GM19238 (cell line): ENCODE data around the gene ABCA7.
A peak's percentile ranks its signal among the peaks of the same experiment; 100 is the strongest.

Experiments used
- DNase-seq: peaks from one replicate; pipeline ENCODE4 v3.0.0; 2011; ENCODE audit warnings: low spot score; ENCODE audit not compliant: insufficient read length

ABCA7 gene, protein sequence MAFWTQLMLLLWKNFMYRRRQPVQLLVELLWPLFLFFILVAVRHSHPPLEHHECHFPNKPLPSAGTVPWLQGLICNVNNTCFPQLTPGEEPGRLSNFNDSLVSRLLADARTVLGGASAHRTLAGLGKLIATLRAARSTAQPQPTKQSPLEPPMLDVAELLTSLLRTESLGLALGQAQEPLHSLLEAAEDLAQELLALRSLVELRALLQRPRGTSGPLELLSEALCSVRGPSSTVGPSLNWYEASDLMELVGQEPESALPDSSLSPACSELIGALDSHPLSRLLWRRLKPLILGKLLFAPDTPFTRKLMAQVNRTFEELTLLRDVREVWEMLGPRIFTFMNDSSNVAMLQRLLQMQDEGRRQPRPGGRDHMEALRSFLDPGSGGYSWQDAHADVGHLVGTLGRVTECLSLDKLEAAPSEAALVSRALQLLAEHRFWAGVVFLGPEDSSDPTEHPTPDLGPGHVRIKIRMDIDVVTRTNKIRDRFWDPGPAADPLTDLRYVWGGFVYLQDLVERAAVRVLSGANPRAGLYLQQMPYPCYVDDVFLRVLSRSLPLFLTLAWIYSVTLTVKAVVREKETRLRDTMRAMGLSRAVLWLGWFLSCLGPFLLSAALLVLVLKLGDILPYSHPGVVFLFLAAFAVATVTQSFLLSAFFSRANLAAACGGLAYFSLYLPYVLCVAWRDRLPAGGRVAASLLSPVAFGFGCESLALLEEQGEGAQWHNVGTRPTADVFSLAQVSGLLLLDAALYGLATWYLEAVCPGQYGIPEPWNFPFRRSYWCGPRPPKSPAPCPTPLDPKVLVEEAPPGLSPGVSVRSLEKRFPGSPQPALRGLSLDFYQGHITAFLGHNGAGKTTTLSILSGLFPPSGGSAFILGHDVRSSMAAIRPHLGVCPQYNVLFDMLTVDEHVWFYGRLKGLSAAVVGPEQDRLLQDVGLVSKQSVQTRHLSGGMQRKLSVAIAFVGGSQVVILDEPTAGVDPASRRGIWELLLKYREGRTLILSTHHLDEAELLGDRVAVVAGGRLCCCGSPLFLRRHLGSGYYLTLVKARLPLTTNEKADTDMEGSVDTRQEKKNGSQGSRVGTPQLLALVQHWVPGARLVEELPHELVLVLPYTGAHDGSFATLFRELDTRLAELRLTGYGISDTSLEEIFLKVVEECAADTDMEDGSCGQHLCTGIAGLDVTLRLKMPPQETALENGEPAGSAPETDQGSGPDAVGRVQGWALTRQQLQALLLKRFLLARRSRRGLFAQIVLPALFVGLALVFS (N-terminal part only)

DNA sequence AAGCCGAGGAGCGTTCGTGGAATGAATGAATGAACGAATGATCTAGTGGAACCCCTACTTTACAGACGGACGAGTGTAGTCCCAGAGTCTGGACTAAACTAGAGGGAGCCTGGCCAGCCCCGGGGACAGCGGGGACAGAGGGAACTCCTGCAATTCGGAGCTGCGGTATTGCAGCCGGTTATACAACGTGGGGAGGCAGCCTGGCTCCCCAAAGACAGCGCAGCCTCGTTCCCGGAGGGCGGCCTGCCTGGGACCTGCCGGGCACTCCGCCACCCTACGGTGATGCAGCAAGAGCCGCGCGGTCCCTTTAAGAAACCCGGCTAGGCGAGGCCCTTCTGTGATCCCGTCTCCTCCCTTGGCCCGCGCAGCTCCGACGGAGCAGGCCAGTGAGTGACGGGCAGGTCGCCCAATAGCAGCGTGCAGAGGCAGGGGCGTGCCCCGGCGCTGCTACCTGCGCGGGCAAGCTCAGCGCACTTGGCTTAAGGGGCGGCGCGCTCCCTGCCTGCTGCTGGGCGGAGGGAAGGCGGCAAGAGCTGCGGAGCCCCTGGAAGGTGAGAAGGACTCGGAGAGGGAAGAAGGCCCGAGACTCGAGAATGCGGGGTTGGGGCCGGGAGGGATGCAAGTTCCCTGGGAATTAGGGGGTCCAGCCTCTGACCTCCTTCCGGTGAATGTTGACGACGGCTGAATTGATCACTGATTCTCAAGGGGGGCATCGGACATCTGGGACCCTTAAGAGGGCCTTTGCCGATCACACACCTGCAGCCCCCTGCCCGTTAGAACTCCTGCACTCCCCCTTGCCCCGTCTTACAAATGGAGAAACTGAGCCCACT is at the start of gene ABCA7:
ABCA7 (plus strand) TSS at position 462 of the 830 bp plus-strand sequence. CDS start 1,255 bp downstream, outside the sequence.
- DNase-seq, result peak; percentile 93

DNA sequence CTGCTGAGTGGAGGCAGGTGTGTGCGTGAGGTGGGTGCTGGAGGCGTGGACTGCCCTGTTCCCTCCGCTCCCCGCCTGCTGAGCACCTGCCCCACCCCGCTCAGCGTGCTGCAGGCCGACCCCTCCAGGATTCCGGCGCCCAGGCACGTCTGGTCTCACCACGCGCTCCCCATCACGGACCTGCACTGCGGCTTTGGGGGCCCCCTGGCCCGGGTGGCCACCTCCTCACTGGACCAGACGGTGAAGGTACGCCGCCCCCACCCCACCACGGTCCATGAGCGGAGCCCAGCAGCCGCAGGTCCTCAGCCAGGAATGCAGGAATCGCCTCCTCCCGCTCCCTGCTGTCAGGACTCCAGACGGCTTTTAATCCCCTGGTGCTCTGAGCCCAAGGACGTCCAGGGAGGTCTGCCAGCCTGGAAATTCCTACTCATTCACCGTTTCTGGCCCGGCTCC is 49.8 kb upstream of the ABCA7 start:
- DNase-seq, result no peak

DNA sequence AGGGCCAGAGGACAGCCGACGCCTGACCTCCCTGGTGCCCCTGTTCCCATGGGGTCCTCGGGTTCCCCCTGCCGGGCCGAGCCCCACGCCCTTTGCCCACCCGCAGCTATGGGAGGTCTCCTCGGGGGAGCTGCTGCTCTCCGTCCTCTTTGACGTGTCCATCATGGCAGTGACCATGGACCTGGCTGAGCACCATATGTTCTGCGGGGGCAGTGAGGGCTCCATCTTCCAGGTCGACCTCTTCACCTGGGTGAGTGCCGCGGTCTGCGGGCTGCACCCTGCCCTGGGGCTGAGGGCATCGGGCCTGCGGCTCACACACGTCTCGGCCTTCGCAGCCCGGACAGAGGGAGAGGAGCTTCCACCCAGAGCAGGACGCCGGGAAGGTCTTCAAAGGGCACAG is 49.2 kb upstream of the ABCA7 start:
- DNase-seq, result no peak

DNA sequence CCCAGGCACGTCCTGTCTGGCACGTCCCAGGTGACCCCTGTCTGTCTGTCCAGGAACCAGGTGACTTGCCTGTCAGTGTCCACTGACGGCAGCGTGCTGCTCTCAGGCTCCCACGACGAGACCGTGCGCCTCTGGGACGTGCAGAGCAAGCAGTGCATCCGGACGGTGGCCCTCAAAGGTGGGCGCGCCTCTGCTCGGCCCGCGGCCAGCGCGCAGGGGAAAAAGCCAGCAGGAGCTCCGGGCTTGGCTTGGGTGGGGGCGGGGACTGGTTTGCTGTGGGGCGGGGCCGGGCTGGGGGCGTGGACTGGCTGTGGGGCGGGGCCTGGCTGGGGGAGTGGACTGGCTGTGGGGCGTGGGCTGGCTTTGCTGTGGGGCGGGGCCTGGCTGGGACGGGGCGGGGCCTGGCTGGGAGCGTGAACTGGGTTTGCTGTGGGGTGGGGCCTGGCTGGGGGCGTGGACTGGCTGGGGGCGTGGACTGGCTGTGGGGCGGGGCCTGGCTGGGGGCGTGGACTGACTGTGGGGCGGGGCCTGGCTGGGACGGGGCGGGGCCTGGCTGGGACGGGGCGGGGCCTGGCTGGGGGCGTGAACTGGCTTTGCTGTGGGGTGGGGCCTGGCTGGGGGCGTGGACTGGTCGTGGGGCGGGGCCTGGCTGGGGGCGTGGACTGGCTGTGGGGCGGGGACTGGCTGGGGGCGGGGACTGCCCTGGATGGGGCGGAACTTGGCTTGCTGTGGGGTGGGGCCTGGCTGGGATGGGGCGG is 48.6 kb upstream of the ABCA7 start:
- no peak for DNase-seq

DNA sequence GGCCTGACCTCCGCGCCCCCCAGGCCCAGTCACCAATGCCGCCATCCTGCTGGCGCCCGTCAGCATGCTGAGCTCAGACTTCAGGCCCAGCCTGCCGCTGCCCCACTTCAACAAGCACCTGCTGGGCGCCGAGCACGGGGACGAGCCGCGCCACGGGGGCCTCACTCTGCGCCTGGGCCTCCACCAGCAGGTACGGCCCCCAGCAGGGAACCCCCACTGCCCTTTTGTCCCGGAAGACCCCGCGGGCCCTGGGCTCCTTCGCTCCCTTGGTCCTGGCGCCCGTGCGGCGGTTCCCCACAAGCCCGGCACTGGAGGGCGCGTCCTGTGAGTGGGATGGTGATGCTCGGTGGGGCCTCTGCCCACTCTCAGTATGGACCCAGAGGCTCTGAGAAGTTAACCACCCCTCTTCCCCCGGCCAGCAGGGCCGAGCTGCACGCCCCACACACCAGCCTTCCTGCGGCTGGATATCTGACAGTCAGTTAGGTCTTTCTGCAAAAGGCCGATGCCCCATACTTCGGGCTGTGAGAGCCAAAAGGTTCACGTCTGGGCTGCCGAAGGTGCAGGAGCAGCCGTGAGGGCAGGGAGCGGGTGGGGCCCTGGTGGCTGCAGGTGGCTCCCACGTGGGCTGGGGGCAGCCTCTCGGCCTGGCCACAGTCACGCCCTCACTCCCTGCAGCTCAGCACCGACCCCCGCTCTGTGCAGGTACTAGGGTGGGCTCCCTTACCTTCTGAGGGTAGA is 47.8 kb upstream of the ABCA7 start:
- no peak for DNase-seq

DNA sequence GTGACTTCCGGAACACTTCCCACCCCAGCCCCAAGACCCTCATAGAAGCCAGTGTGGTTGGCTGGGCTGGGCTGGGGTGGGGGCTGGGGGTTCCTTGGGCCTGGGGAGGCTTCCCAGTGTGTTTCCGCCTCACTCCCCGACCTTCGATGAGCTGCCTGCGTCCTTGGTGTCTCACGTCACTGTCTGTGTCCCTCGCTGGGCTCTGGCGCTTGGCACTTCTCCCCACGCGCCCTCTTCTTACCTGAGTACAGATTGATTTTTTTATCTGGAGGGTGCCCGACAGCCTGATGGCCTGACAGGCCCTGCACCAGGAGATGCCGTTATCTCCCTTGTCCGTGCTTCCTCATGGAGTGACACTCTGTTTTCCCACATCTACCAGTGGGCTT is 47.2 kb upstream of the ABCA7 start:
- no peak for DNase-seq

DNA sequence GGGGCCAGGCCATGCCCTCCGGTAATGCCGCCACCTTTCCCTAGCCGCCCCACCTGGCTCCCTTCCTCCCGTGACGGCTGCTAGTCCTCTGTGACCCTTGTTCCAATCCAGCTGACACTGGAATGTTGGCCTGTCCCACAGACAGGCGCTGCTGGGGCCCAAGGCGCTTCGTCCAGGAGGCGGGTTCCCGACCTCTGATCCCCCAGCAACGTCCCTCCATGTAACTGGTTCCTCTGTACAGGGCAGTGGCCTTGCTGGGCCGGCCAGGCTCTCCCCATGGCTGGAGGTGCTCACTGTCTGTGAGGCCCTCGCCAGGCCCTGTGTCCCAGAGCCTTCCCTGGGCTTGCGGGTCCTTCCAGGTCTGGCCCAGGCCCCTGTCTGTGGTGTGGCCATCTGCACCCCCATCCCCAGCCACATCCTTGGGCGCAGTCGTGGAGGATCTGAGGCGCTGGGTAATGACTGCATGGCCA is 46.5 kb upstream of the ABCA7 start:
- DNase-seq, result no peak

DNA sequence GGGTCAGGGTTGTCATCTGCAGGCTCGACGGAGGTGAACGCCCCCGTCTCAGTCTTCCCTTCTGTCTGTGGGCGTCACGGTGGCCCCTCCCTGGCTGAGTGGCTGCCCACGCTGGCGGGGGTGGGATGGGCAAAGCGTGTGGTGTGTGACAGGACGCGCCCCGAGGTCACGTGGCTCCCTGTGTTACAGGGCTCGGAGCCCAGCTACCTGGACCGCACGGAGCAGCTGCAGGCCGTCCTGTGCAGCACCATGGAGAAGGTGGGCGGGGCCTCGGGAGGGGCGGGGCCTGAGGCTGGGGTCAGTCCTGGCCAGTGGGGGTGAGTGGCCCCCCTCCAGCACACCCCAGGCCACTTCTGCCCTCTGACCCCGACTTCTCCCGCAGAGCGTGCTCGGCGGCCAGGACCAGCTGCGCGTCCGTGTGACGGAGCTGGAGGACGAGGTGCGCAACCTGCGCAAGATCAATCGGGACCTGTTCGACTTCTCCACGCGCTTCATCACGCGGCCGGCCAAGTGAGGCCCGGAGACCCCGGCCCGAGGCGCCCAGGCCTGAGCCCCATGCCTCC is 46.0 kb upstream of the ABCA7 start:
- DNase-seq, result no peak

DNA sequence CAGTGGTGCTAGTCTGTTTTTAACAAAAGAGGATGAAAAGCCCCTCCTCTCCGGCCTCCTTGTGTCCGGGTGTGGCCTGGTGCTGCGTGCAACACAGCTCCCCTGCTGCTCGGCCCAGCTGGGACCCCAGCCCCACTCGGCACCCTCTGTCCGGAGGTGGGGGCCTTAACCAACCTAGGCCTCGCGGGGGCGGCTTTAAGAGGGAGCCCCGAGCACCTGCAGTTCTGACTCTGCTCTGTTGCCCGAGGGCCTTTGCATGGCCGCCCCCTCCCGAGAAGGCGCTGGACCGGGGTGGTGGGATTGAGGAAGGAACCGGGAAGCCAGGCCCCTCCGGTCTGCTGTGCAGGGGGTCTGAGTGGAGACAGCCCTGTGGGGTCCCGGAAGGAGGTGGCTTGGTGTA is 45.4 kb upstream of the ABCA7 start:
- DNase-seq, result no peak

DNA sequence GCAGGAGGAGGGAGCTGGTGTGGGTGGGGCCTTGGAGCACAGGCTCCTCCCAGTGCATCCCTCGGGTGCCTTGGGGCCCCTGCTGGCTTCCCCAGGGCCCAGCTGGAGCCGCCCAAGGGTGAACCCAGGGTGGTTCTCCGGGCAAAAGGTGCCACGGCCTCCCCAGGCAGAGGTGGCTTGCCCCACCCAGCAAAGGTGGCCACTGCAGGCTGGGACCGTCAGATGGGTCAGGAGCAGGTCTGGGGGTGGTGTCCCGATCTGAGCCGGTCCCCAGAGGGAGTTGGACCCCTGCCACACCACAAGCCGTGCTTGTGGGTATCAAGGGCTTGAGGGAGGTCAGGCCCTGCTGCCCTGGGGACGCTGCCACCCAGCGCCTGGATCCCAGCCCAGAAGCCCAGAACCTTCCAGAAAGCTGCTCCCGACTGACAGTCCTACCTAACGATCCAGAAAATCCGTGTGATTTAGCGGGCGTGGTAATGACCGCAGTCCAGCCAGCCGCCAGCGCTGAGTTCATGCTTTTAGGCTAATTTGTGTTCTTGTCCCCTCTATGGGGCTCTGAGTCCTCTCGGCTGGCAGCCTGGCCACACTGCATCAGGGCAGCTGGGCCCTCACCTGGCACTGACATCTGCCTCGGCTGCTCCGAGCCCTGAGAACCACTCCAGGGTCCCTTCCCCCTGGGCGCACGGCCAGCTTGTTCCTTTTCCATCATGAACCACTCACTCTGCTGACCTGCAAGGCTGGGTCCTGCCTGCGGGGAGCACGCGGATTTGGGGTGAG is 44.7 kb upstream of the ABCA7 start:
- no peak for DNase-seq

DNA sequence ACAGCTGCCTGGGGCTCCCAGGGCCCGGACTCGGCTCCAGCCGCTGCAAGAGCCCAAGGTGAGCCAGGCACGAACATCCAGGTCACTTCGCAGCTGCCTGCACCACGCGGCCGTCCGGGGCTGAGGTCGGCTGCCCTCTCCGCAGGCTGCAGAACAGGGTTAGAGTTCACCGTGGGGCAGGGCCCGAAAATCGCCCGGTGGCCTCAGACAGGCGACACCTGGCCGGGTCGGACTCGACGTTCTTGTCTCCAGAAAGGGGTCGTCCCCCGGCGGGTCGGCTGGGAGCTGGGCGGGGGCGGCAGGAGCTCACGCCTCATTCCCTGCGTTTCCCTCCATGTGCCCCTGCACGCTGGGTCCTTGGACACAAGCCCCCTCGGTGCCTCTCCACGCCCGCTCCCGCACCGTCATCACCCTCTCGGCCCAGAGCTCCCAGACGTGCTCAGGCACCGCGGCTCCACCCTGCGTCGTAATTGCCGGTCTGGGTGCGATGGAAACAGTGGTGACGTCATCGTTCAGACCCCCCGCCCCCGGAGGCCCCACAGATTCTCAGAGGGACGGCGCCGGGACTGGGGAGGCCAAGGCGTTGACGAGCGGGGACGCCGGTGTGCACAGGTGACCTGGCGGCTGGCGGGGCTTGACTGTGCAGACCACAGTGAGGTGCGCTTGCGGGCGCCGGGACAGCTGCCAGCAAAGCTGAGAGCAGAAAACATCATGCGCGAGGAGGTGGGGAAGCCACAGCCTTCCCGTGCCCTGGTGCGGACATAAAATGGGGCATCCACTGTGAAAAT is 43.7 kb upstream of the ABCA7 start:
- DNase-seq, result peak; percentile 62

DNA sequence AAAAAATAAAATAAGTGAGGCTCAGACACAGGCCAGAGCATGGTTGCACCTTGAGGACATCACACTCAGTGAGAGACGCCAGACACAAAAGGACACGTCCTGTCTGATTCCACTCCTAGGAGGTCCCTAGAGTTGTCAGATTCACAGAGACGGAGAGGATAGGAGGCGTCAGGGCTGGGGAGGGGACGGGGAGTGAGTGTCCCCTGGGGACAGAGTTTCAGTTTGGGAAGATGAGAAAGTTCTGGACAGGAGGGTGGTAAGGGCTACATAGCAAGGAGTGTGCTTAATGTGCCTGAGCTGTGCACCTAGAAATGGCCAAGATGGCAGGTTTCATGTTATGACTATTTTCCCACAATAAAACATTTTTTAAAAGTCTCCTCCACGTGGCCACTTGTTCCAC is 41.8 kb upstream of the ABCA7 start:
- no peak for DNase-seq

DNA sequence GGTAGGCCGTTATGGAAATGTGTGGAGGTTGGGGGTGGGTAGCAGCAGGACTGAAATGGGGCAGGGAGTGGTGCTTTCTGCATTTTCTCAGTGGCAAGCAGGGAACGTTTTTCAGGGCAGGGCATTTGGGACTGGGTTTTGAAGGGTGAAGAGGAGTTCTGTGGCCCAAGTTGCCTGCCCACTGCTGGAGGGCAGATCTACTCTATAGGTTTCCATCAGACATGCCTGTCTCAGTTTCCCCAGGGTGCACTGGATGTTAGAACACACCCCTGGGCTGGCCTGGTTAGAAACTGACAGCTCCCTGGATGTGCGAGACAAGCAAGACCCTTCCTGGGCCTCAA is 40.6 kb upstream of the ABCA7 start:
- no peak for DNase-seq

DNA sequence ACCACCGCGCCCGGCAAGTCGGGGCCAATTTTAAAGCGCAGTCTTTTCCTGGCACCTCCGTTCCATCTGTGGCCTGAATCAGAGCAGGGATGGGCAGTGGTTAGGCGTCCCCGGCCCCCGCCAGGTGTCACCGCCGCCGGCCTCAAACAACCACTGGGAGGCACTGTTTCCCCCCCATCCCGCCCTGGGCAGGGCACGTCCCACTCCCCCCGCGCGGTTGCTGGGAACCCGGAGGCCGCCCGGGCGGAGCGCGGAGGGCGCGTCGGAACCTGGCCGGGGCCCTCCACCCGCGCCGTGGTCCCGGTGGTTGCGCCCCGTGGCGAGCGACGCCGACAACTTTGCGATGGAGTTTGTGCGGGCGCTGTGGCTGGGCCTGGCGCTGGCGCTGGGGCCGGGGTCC is 39.8 kb upstream of the ABCA7 start, which contains the start of gene GRIN3B:
GRIN3B (plus strand) TSS at position 325 of the 400 bp plus-strand sequence; CDS start at position 344, 19 bp downstream.
- DNase-seq, result peak; percentile 84

DNA sequence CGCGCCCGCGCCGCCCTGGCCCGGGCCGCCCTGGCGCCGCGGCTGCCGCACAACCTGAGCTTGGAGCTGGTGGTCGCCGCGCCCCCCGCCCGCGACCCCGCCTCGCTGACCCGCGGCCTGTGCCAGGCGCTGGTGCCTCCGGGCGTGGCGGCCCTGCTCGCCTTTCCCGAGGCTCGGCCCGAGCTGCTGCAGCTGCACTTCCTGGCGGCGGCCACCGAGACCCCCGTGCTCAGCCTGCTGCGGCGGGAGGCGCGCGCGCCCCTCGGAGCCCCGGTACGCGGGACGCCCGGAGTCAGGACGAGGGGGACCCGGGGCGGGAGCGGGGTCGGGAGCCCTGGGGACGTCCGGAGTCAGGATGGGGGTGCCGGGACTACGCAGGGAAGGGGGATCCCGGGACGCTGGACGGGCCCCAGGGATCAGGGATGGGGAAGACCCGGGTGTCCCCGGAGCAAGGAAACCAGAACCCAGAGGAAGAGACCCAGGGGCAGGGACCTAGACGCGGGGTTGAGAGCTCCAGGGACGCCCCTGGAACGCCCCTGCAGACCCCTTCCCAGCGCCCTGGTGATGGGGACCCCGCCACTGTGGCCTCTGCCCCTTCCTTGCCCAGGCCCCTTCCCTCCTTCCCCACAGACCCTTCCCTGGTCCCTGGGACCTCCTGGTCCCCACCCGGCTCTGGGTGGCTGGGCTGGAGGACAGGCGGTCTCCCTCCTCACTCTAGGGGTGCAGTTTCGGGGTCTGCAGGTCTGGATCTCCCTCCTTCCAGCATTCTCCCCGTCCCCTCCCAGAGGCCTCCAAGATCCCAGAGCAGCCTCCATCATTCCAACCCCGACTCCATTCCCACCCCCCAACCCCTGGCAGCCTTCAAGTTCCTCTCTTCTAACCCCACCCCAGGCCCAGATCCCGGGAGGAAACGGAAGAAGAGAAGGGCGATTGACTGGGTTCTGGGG is 39.0 kb upstream of the ABCA7 start:
- no peak for DNase-seq

DNA sequence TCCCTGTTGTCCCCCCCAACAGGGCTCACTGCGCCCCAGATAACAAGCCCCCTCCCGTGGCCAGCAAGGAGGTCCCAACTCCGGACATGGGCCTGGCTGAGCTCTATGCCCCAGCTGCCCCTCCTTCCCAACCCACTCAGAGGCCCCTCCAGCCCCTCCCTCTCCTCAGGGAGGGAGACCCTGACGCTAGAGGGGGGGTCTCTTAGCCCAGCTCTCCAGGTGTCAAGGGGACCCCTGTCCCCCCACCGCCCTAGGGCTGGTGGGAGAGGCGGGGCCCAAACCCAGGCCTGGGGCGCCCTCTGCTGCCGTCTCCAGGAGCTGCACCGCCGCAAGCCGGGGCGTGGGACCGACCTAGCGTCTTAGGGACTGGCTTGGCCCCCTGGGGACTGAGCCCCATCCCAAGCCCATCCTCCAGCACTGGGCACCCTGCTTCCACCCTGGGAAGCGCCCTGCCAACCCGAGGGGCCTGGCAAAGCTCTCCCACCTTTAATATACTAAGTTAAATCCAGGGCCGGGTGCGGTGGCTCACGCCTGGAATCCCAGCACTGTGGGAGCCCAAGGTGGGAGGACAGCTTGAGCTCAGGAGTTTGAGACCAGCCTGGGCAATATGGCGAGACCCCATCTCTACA is 38.3 kb upstream of the ABCA7 start:
- peak; percentile 85 for DNase-seq
